CD8-positive, alpha-beta memory T cell (primary cell): Measurements from ENCODE around the gene SOX6. TPM values are rescaled to one million over a fixed set of nuclear protein-coding genes. Genes with fewer than 3 reads are reported as not detected.

Source experiments
- CTCF ChIA-PET: fragments of 350-600 bp; sonication (Branson Sonifier 250); formaldehyde crosslinking; loops from one replicate; lab custom pipeline; 2021; ENCODE audit warnings: antibody characterized with exemption; lab: Charles Lee
- POLR2A ChIA-PET: fragments of 350-600 bp; sonication (Branson Sonifier 250); formaldehyde crosslinking; loops from one replicate; lab custom pipeline; 2021; ENCODE audit warnings: antibody characterized with exemption; lab: Charles Lee
- DNase-seq, 5 donors: peaks; one replicate each; pipeline versions ENCODE4 v3.0.0 to v3.0.0-alpha.2; 2020 to 2022; ENCODE audit warnings: mixed read lengths in 1 of 5
- H3K27ac ChIP-seq: one replicate; pipeline ENCODE4 v1.7.0; 2013; ENCODE audit warnings: low read depth, mild to moderate bottlenecking, low read length, moderate library complexity
- H3K27me3 ChIP-seq: 2 replicates; pipeline ENCODE4 v1.7.0; 2013; ENCODE audit warnings: low read length, mild to moderate bottlenecking; ENCODE audit not compliant: insufficient read depth, poor library complexity, severe bottlenecking
- H3K36me3 ChIP-seq: 2 replicates; pipeline ENCODE4 v1.7.0; 2013; ENCODE audit warnings: mild to moderate bottlenecking, low read length, moderate library complexity; ENCODE audit not compliant: insufficient read depth
- H3K4me1 ChIP-seq: 2 replicates; pipeline ENCODE4 v1.7.0; 2013; ENCODE audit warnings: mild to moderate bottlenecking, low read length, moderate library complexity; ENCODE audit not compliant: insufficient read depth
- H3K4me3 ChIP-seq: 2 replicates; pipeline ENCODE4 v1.7.0; 2013; ENCODE audit warnings: mild to moderate bottlenecking, low read length
- H3K9me3 ChIP-seq: 2 replicates; pipeline ENCODE4 v1.7.0; 2013; ENCODE audit warnings: mild to moderate bottlenecking, low read length
- H3K27ac Mint-ChIP-seq, 8 donors: one replicate each; pipeline ENCODE4 v1.8.0; 2020 to 2021; ENCODE audit warnings: mixed read lengths in 8 of 8, mild to moderate bottlenecking in 6 of 8, inconsistent platforms in 3 of 8, moderate library complexity in 3 of 8
- H3K27me3 Mint-ChIP-seq, 2 donors: one replicate each; pipeline ENCODE4 v1.8.0; 2020 to 2021; ENCODE audit warnings: mixed read lengths in 2 of 2, mild to moderate bottlenecking in 1 of 2, moderate library complexity in 1 of 2
- H3K36me3 Mint-ChIP-seq, 3 donors: one replicate each; pipeline ENCODE4 v1.8.0; 2020 to 2021; ENCODE audit warnings: mixed read lengths in 3 of 3, inconsistent platforms in 1 of 3, mild to moderate bottlenecking in 1 of 3
- H3K4me1 Mint-ChIP-seq, 3 donors: one replicate each; pipeline ENCODE4 v1.8.0; 2020 to 2021; ENCODE audit warnings: mixed read lengths in 3 of 3, inconsistent platforms in 1 of 3, mild to moderate bottlenecking in 1 of 3
- H3K4me3 Mint-ChIP-seq, 7 donors: one replicate each; pipeline ENCODE4 v1.8.0; 2020 to 2021; ENCODE audit warnings: mixed read lengths in 7 of 7, mild to moderate bottlenecking in 6 of 7, moderate library complexity in 4 of 7, inconsistent platforms in 2 of 7
- H3K9me3 Mint-ChIP-seq, 5 donors: one replicate each; pipeline ENCODE4 v1.8.0; 2020 to 2022; ENCODE audit warnings: mixed read lengths in 5 of 5, mild to moderate bottlenecking in 3 of 5, moderate library complexity in 2 of 5, inconsistent platforms in 1 of 5
- polyA plus RNA-seq: library from polyadenylated mRNA; unstranded; fragments of 300-500 nt; fragmentation: Illumina TruSeq; gene quantifications from one replicate; pipeline ENCODE4 v1.2.3, GENCODE V29; 2021
- total RNA-seq, 2 experiments: library from RNA; stranded (reverse); gene quantifications; one replicate each; pipeline ENCODE4 v1.2.3, GENCODE V29; 2021

The SOX6 gene
- total and polyA plus RNA-seq, 3 experiments from 2014 or later: not detected

DNA sequence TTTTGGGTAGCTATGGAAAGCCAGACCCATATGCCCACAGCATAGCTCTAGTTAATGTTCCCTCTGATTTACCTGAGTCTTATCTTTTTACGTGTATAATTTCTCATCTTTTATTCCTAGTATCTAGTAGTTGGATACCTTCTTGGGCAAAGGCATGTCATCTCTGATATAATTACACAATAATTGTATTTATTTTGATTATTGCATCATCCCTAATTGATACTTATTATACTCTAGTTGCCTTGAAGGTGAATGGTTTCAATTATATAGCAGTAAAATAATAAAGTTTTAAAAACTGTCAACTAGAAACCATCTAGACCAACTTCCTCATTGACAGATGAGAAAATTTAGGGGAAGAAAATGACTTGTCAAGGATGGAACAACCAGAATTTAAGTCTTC is 347.3 kb downstream of the SOX6 start:
- Histone ChIP-seq H3K4me1 (no peaks in the 10 kb centered on the region), H3K9me3 (no peaks in the 10 kb centered on the region), H3K4me3 (no peak overlapping the region), H3K36me3 (no peaks in the 10 kb centered on the region), H3K27me3 (no peaks in the 10 kb centered on the region), H3K27ac (no peak overlapping the region)
- Mint-ChIP-seq H3K9me3 (peaks cover 0 to 8% (median 6%) of the 10 kb centered on the region in 5 donors), H3K4me3 (no peak overlapping the region), H3K27ac (no peak overlapping the region), H3K36me3 (no peaks in the 10 kb centered on the region), H3K4me1 (no peaks in the 10 kb centered on the region), H3K27me3 (no peaks in the 10 kb centered on the region)
- no peak for DNase-seq
- CTCF ChIA-PET: no interaction called here
- POLR2A ChIA-PET: no interaction called here

DNA sequence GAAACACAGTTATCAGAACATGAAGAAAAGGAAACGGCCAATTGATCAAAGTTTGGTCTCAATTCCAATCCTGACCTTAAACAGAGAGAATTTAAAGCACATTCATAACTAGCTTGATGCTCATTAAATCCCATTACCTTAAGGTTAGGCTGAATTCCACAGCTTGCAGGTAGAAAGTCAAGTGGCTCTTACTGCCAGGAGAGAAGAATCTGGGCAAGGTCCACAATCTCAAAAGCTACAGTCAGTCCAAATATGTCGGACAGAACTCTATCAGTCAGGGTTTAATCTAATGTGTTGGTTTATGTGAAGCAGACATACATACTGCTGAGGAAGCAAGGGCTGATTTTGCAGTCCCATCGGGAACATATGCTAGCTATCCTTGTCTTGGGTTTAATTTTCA is 348.8 kb downstream of the SOX6 start:
- Histone ChIP-seq H3K4me3 (no peak overlapping the region), H3K4me1 (no peaks in the 10 kb centered on the region), H3K9me3 (no peaks in the 10 kb centered on the region), H3K27me3 (no peaks in the 10 kb centered on the region), H3K36me3 (no peaks in the 10 kb centered on the region), H3K27ac (no peak overlapping the region)
- CTCF ChIA-PET: no interaction called here
- H3K27me3 Mint-ChIP-seq: no peaks in the 10 kb centered on the region
- POLR2A ChIA-PET: no interaction called here
- no peak overlapping the region for H3K4me3 Mint-ChIP-seq
- peaks cover 0 to 6% (median 3%) of the 10 kb centered on the region in 5 donors for H3K9me3 Mint-ChIP-seq
- H3K4me1 Mint-ChIP-seq: no peaks in the 10 kb centered on the region
- no peaks in the 10 kb centered on the region for H3K36me3 Mint-ChIP-seq
- no peak overlapping the region for H3K27ac Mint-ChIP-seq
- no peak for DNase-seq

DNA sequence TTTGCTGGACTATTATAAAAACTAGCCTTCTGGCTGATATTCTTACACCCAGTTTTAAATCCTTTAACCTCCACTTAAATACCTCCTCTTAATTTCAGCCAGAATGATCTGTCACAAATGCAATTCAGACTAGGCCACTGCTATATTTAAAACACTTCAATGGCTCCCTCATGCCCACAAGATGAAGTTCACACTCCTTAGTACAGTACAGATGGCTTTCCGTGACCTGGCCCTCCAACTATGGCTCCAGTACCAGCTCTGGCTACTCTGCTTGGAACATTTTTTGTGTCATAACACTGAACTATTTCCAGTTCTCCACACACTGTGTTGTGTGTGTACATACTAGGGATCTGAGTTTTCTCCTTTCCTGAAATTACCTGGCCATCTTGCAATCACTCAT is 353.4 kb downstream of the SOX6 start:
- Histone ChIP-seq H3K9me3 (no peaks in the 10 kb centered on the region), H3K36me3 (no peaks in the 10 kb centered on the region), H3K27ac (no peak overlapping the region), H3K4me1 (no peaks in the 10 kb centered on the region), H3K27me3 (no peaks in the 10 kb centered on the region), H3K4me3 (no peak overlapping the region)
- Mint-ChIP-seq H3K36me3 (no peaks in the 10 kb centered on the region), H3K9me3 (peaks cover 0 to 17% (median 3%) of the 10 kb centered on the region in 5 donors), H3K4me3 (no peak overlapping the region), H3K27me3 (no peaks in the 10 kb centered on the region), H3K4me1 (no peaks in the 10 kb centered on the region), H3K27ac (no peak overlapping the region)
- no peak for DNase-seq
- POLR2A ChIA-PET: no interaction called here
- CTCF ChIA-PET: no interaction called here

DNA sequence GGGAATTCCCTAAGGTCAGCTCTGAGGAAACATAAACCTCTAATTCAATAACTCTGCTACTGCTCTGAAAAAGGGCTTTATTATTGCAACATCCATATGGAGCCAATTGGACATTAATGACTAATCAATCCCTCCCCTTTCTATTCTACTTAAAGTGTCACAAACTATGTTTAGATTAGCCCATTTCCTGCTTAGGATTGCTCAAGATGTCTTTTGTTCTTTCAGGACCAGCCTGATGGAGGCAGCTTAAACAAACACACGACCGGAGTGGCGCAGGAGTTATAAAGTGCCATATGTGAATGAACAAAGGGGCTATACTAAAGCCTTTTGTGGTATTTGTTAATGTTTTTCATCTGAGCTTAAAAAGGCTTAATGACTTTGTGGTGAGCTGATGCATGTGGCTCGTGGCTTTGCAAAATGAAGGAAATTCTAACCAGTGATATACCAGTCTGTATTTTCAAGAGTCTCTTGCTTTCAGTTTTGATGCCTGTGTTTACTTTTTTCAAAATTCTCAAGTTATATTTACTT is 354.4 kb downstream of the SOX6 start:
- Histone ChIP-seq H3K4me3 (no peak overlapping the region), H3K36me3 (no peaks in the 10 kb centered on the region), H3K27ac (no peak overlapping the region), H3K9me3 (no peaks in the 10 kb centered on the region), H3K27me3 (no peaks in the 10 kb centered on the region), H3K4me1 (no peaks in the 10 kb centered on the region)
- H3K9me3 Mint-ChIP-seq: peaks cover 2 to 18% (median 3%) of the 10 kb centered on the region in 5 donors
- no peaks in the 10 kb centered on the region for H3K36me3 Mint-ChIP-seq
- no peak overlapping the region for H3K4me3 Mint-ChIP-seq
- POLR2A ChIA-PET: no interaction called here
- H3K27ac Mint-ChIP-seq: no peak overlapping the region
- H3K4me1 Mint-ChIP-seq: no peaks in the 10 kb centered on the region
- DNase-seq: no peak
- CTCF ChIA-PET: no interaction called here
- no peaks in the 10 kb centered on the region for H3K27me3 Mint-ChIP-seq

DNA sequence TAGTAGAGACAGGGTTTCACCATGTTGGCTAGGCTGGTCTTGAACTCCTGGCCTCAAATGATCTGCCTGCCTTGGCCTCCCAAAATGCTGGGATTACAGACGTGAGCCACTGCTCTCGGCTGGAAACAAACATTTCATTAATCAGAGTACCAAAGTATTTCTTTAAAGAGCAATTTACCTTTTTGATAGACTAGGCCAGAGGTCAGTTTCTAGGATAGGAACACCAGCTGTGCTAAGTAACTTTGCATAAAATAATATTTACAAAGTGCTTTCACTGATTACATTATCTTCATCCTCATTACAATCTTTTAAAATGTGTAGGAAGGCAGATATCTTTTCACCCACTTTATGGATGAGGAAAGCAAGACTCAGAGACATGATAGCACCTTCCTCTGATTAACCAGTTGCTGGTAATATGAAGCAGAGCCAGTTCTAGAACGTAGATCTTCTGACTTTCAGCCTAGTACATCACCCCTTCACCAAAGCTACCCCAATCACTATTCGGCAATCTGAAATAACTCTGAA is 355.2 kb downstream of the SOX6 start:
- ChIA-PET CTCF (no interaction called here), POLR2A (no interaction called here)
- no peaks in the 10 kb centered on the region for H3K36me3 Mint-ChIP-seq
- no peak overlapping the region for H3K4me3 ChIP-seq
- H3K27me3 ChIP-seq: no peaks in the 10 kb centered on the region
- no peak overlapping the region for H3K4me3 Mint-ChIP-seq
- no peaks in the 10 kb centered on the region for H3K27me3 Mint-ChIP-seq
- peaks cover 2 to 18% (median 5%) of the 10 kb centered on the region in 5 donors for H3K9me3 Mint-ChIP-seq
- no peaks in the 10 kb centered on the region for H3K36me3 ChIP-seq
- H3K4me1 ChIP-seq: no peaks in the 10 kb centered on the region
- H3K27ac ChIP-seq: no peak overlapping the region
- no peak overlapping the region for H3K27ac Mint-ChIP-seq
- H3K9me3 ChIP-seq: no peaks in the 10 kb centered on the region
- DNase-seq: no peak
- no peaks in the 10 kb centered on the region for H3K4me1 Mint-ChIP-seq

DNA sequence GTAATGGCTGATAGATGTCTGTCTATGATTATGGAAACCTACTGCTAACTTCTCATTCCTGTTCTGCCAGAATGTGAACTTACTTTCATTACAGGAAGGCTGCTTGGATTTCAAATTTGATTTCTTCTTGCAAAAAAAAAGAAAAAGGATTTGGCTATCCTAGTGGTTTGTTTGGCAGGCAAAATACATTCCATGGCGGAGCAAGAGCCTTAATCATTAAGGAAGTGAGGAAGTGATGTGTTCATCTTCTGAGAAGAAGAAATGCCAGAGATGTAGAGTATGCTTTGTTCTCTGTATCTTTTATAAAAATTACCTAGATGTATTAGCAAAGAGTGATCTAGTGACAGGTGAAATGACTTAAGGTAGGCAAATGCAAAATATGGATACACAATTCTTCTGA is 356.3 kb downstream of the SOX6 start:
- no peak for DNase-seq
- no peak overlapping the region for H3K4me3 Mint-ChIP-seq
- H3K4me3 ChIP-seq: no peak overlapping the region
- H3K9me3 Mint-ChIP-seq: peaks cover 2 to 20% (median 5%) of the 10 kb centered on the region in 5 donors
- POLR2A ChIA-PET: no interaction called here
- H3K27me3 ChIP-seq: no peaks in the 10 kb centered on the region
- H3K27me3 Mint-ChIP-seq: no peaks in the 10 kb centered on the region
- no peak overlapping the region for H3K27ac Mint-ChIP-seq
- no peaks in the 10 kb centered on the region for H3K36me3 ChIP-seq
- H3K4me1 ChIP-seq: no peaks in the 10 kb centered on the region
- H3K4me1 Mint-ChIP-seq: no peaks in the 10 kb centered on the region
- CTCF ChIA-PET: no interaction called here
- H3K27ac ChIP-seq: no peak overlapping the region
- H3K36me3 Mint-ChIP-seq: no peaks in the 10 kb centered on the region
- H3K9me3 ChIP-seq: no peaks in the 10 kb centered on the region

DNA sequence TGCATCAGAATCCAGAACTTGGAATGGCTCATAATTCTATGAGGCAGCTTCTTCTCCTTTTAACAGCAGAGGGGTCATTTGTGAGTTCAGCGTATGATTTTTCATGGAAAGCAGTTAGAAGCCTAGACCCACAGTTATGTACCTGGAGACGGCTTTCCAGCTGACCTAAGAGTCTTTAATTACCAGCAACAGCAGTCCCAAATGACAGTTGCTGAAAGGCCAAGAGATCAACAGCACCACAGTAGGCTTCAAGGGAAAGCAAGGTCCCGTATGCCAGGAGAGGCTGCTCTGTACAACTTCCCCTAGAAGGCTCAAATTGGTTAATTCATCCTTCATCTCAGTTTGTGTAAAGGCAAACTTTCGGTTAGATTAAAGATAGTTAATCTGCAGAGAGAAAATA is 363.0 kb downstream of the SOX6 start:
- H3K4me1 Mint-ChIP-seq: no peaks in the 10 kb centered on the region
- no peak overlapping the region for H3K27ac Mint-ChIP-seq
- no peaks in the 10 kb centered on the region for H3K4me1 ChIP-seq
- no peaks in the 10 kb centered on the region for H3K9me3 ChIP-seq
- H3K4me3 Mint-ChIP-seq: no peak overlapping the region
- no peaks in the 10 kb centered on the region for H3K27me3 ChIP-seq
- no peaks in the 10 kb centered on the region for H3K36me3 Mint-ChIP-seq
- no peak overlapping the region for H3K27ac ChIP-seq
- H3K9me3 Mint-ChIP-seq: peaks cover 0 to 24% (median 2%) of the 10 kb centered on the region in 5 donors
- H3K4me3 ChIP-seq: no peak overlapping the region
- no peak for DNase-seq
- no peaks in the 10 kb centered on the region for H3K27me3 Mint-ChIP-seq
- ChIA-PET CTCF (no interaction called here), POLR2A (no interaction called here)
- H3K36me3 ChIP-seq: no peaks in the 10 kb centered on the region

DNA sequence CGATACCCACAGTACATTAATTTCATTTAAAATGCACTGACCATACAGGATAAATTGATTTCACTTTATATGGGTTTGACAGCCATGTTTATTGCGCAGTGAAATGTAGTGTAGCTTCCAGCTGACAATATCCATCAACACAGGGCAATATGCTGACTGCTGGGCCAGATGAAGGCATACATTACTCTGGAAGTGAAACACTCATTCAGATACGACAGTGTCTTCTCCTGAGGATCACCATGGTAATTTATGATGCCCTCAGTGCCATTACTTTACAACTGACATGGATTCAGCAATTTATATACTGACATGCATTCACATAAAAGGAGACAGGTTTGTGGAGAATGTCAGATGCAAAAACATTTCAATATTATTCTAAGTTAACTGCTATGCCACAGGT is 365.1 kb downstream of the SOX6 start:
- POLR2A ChIA-PET: no interaction called here
- Mint-ChIP-seq H3K27ac (no peak overlapping the region), H3K9me3 (peaks cover 0 to 23% (median 0%) of the 10 kb centered on the region in 5 donors), H3K4me3 (no peak overlapping the region), H3K4me1 (no peaks in the 10 kb centered on the region), H3K36me3 (no peaks in the 10 kb centered on the region), H3K27me3 (no peaks in the 10 kb centered on the region)
- CTCF ChIA-PET: no interaction called here
- H3K9me3 ChIP-seq: no peaks in the 10 kb centered on the region
- no peak overlapping the region for H3K27ac ChIP-seq
- no peaks in the 10 kb centered on the region for H3K27me3 ChIP-seq
- no peak overlapping the region for H3K4me3 ChIP-seq
- DNase-seq: no peak
- no peaks in the 10 kb centered on the region for H3K36me3 ChIP-seq
- H3K4me1 ChIP-seq: no peaks in the 10 kb centered on the region
